ENCODE data around the gene STRN4. TPM values are rescaled to one million over a fixed set of nuclear protein-coding genes. Genes with fewer than 3 reads are reported as not detected.

The STRN4 gene
- total RNA-seq, 1 donor from 2014 or later = 69.1 TPM

DNA sequence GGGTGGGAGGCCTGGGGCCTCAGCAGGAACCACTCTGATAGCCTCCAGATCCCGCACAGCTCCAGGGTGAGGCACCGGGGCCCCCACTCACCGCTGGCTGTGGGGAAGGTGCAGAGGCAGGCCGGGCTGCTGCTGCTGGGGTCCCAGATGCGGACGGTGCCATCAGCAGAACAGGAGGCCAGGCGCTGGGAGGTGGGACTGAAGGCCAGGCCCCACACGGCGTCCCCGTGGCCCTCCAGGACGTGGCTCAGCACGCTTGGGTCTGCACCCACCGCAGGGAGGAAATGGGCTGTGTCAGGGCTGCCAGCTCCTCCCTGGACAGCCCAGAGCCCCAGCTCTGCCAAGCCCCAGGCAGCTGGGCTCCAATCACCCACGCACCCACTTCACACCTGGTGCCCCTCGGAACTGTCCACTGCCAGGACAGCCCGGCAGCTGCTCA, 23.2 kb downstream of the STRN4 start:
- Histone ChIP-seq H3K36me3 (peaks cover 84% of the 10 kb centered on the region), H3K9me3 (no peaks in the 10 kb centered on the region), H3K27ac (no peak overlapping the region), H3K4me3 (no peak overlapping the region), H3K4me1 (peaks cover 37% of the 10 kb centered on the region), H3K27me3 (ENCODE audit: low read depth) (no peaks in the 10 kb centered on the region)
- TF ChIP-seq, protein P1, sequence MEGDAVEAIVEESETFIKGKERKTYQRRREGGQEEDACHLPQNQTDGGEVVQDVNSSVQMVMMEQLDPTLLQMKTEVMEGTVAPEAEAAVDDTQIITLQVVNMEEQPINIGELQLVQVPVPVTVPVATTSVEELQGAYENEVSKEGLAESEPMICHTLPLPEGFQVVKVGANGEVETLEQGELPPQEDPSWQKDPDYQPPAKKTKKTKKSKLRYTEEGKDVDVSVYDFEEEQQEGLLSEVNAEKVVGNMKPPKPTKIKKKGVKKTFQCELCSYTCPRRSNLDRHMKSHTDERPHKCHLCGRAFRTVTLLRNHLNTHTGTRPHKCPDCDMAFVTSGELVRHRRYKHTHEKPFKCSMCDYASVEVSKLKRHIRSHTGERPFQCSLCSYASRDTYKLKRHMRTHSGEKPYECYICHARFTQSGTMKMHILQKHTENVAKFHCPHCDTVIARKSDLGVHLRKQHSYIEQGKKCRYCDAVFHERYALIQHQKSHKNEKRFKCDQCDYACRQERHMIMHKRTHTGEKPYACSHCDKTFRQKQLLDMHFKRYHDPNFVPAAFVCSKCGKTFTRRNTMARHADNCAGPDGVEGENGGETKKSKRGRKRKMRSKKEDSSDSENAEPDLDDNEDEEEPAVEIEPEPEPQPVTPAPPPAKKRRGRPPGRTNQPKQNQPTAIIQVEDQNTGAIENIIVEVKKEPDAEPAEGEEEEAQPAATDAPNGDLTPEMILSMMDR (IDR thresholded peaks at IDR 0.05) = no peak
- DNase-seq (no peak), ATAC-seq (no peak)
- intact Hi-C loops (cut with DNase I) = no loop called here

GRCh38 chr19:46722421-46723022, 23.7 kb downstream of the STRN4 start:
- DNase-seq (peak; percentile 40), ATAC-seq (no peak)
- Histone ChIP-seq H3K27ac (no peak overlapping the region), H3K9me3 (no peaks in the 10 kb centered on the region), H3K4me3 (no peak overlapping the region), H3K4me1 (peaks cover 37% of the 10 kb centered on the region), H3K27me3 (ENCODE audit: low read depth) (no peaks in the 10 kb centered on the region), H3K36me3 (peaks cover 79% of the 10 kb centered on the region)
- TF ChIP-seq, protein P1 (IDR thresholded peaks at IDR 0.05) = no peak
- intact Hi-C loops (cut with DNase I) = no loop called here

GRCh38 chr19:46722004-46722380, 24.3 kb downstream of the STRN4 start:
- DNase-seq (no peak), ATAC-seq (no peak)
- intact Hi-C loops (cut with DNase I) = no loop called here
- TF ChIP-seq, protein P1 (IDR thresholded peaks at IDR 0.05) = no peak
- H3K27ac ChIP-seq = no peak overlapping the region
- no peaks in the 10 kb centered on the region for H3K27me3 ChIP-seq (ENCODE audit: low read depth)
- H3K36me3 ChIP-seq = peaks cover 74% of the 10 kb centered on the region
- H3K9me3 ChIP-seq = no peaks in the 10 kb centered on the region
- H3K4me3 ChIP-seq = no peak overlapping the region
- peaks cover 39% of the 10 kb centered on the region for H3K4me1 ChIP-seq

GRCh38 chr19:46721269-46722003, 24.8 kb downstream of the STRN4 start:
- TF ChIP-seq, protein P1 (IDR thresholded peaks at IDR 0.05) = no peak
- Histone ChIP-seq H3K4me1 (peaks cover 36% of the 10 kb centered on the region), H3K4me3 (no peak overlapping the region), H3K9me3 (no peaks in the 10 kb centered on the region), H3K27ac (no peak overlapping the region), H3K27me3 (ENCODE audit: low read depth) (no peaks in the 10 kb centered on the region), H3K36me3 (peaks cover 68% of the 10 kb centered on the region)
- DNase-seq (no peak), ATAC-seq (no peak)
- intact Hi-C loops (cut with DNase I) = no loop called here

GRCh38 chr19:46720503-46721239, 25.6 kb downstream of the STRN4 start:
- H3K9me3 ChIP-seq = no peaks in the 10 kb centered on the region
- H3K27me3 ChIP-seq (ENCODE audit: low read depth) = no peaks in the 10 kb centered on the region
- peaks cover 38% of the 10 kb centered on the region for H3K4me1 ChIP-seq
- TF ChIP-seq, protein P1 (IDR thresholded peaks at IDR 0.05) = no peak
- DNase-seq (no peak), ATAC-seq (no peak)
- no peak overlapping the region for H3K27ac ChIP-seq
- H3K36me3 ChIP-seq = peaks cover 61% of the 10 kb centered on the region
- intact Hi-C loops (cut with DNase I) = no loop called here
- no peak overlapping the region for H3K4me3 ChIP-seq
